Measurements from ENCODE around the gene TMBIM6. TPM values are rescaled to one million over a fixed set of nuclear protein-coding genes. Genes with fewer than 3 reads are reported as not detected.

The TMBIM6 gene
- total RNA-seq, 2 experiments from 2014 or later: 120 to 170 TPM

- H3K4me2 ChIP-seq (ENCODE audit: low read length): peak overlapping the region; percentile 20; the same call in 1 of the 2 replicates
- H2AFZ ChIP-seq (ENCODE audit: low read length): no peak overlapping the region
- intact Hi-C loops (cut with micrococcal nuclease; ENCODE audit: unreplicated experiment): loop anchor here (5.0 kb wide), 1 partner anchor 612 kb away; the partner anchor contains the start of gene TUBA1B
- peaks cover 37% of the 10 kb centered on the region for H3K4me1 ChIP-seq (ENCODE audit: insufficient read depth, low read length, poor library complexity, severe bottlenecking)
- CTCF ChIA-PET (ENCODE audit: unreplicated experiment): no interaction called here
- BruUV-seq (replicated peaks): no TSS peak
- DNase-seq (ENCODE audit: low spot score): no peak
- H3K27ac ChIP-seq (ENCODE audit: low read depth, low read length, poor library complexity, severe bottlenecking): no peak overlapping the region
- peaks cover 77% of the 10 kb centered on the region for H3K79me2 ChIP-seq (ENCODE audit: insufficient read depth, low read depth, low read length)
- no peaks in the 10 kb centered on the region for H3K9me3 ChIP-seq (ENCODE audit: low read length)
- H3K36me3 ChIP-seq (ENCODE audit: insufficient read depth, low read length): peaks cover 59% of the 10 kb centered on the region
- peaks cover 39% of the 10 kb centered on the region for H4K20me1 ChIP-seq (ENCODE audit: insufficient read depth, low read length)
- POLR2A ChIA-PET: no interaction called here
- no peak overlapping the region for H3K4me3 ChIP-seq (ENCODE audit: low read depth, low read length, poor library complexity, severe bottlenecking)
- TF ChIP-seq, protein P1, sequence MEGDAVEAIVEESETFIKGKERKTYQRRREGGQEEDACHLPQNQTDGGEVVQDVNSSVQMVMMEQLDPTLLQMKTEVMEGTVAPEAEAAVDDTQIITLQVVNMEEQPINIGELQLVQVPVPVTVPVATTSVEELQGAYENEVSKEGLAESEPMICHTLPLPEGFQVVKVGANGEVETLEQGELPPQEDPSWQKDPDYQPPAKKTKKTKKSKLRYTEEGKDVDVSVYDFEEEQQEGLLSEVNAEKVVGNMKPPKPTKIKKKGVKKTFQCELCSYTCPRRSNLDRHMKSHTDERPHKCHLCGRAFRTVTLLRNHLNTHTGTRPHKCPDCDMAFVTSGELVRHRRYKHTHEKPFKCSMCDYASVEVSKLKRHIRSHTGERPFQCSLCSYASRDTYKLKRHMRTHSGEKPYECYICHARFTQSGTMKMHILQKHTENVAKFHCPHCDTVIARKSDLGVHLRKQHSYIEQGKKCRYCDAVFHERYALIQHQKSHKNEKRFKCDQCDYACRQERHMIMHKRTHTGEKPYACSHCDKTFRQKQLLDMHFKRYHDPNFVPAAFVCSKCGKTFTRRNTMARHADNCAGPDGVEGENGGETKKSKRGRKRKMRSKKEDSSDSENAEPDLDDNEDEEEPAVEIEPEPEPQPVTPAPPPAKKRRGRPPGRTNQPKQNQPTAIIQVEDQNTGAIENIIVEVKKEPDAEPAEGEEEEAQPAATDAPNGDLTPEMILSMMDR (conservative IDR thresholded peaks at IDR 0.05; ENCODE audit: low read length): no peak
- TF ChIP-seq EZH2phosphoT487 (IDR thresholded peaks at IDR 0.05; ENCODE audit: borderline replicate concordance, low read depth, low read length): no peak
- no peaks in the 10 kb centered on the region for H3K9me2 ChIP-seq (ENCODE audit: insufficient read depth, low read length)
Measured at GRCh38 chr12:49744363-49744885, 3.1 kb downstream of the TMBIM6 start.

DNA sequence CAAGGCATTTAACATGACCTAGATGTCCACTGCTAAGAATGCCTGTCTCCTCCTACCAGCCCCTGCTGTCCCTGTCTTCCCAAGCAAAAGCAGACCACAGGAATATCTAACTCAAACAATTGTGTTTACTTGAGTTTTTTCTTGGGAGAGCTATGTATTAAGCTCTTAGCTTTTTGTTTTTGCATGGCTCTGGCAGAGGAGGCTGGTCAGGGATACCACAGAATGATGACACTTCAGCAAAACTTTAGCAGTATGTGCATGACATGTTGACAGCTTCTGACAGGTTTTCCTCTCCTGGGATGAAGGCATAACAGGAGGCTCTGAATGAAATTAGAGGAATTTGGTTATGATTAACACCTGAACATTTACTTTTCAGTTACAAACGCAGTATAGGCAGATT, 6.9 kb downstream of the TMBIM6 start:
- no peak overlapping the region for H2AFZ ChIP-seq (ENCODE audit: low read length)
- TF ChIP-seq, protein P1 (conservative IDR thresholded peaks at IDR 0.05; ENCODE audit: low read length): no peak
- TF ChIP-seq EZH2phosphoT487 (IDR thresholded peaks at IDR 0.05; ENCODE audit: borderline replicate concordance, low read depth, low read length): no peak
- H4K20me1 ChIP-seq (ENCODE audit: insufficient read depth, low read length): peaks cover 55% of the 10 kb centered on the region
- peaks cover 99% of the 10 kb centered on the region for H3K79me2 ChIP-seq (ENCODE audit: insufficient read depth, low read depth, low read length)
- DNase-seq (ENCODE audit: low spot score): no peak
- intact Hi-C loops (cut with micrococcal nuclease; ENCODE audit: unreplicated experiment): no loop called here
- H3K4me2 ChIP-seq (ENCODE audit: low read length): peak overlapping the region; percentile 24; the same call in 1 of the 2 replicates
- peaks cover 63% of the 10 kb centered on the region for H3K4me1 ChIP-seq (ENCODE audit: insufficient read depth, low read length, poor library complexity, severe bottlenecking)
- no peaks in the 10 kb centered on the region for H3K9me2 ChIP-seq (ENCODE audit: insufficient read depth, low read length)
- ChIA-PET POLR2A (interaction anchor here (1.0 to 1.6 kb wide), 5 partner anchors 10 to 94 kb away, joined by 3 to 8 read pairs (median 3); no protein-coding TSS in a partner anchor), CTCF (ENCODE audit: unreplicated experiment) (no interaction called here)
- H3K4me3 ChIP-seq (ENCODE audit: low read depth, low read length, poor library complexity, severe bottlenecking): no peak overlapping the region
- H3K36me3 ChIP-seq (ENCODE audit: insufficient read depth, low read length): peaks cover 93% of the 10 kb centered on the region
- H3K9me3 ChIP-seq (ENCODE audit: low read length): no peaks in the 10 kb centered on the region
- H3K27ac ChIP-seq (ENCODE audit: low read depth, low read length, poor library complexity, severe bottlenecking): no peak overlapping the region
- BruUV-seq (replicated peaks): no TSS peak

GRCh38 chr12:49748800-49749199, 7.4 kb downstream of the TMBIM6 start:
- H2AFZ ChIP-seq (ENCODE audit: low read length): no peak overlapping the region
- peaks cover 93% of the 10 kb centered on the region for H3K36me3 ChIP-seq (ENCODE audit: insufficient read depth, low read length)
- TF ChIP-seq, protein P1 (conservative IDR thresholded peaks at IDR 0.05; ENCODE audit: low read length): no peak
- TF ChIP-seq EZH2phosphoT487 (IDR thresholded peaks at IDR 0.05; ENCODE audit: borderline replicate concordance, low read depth, low read length): no peak
- peaks cover 98% of the 10 kb centered on the region for H3K79me2 ChIP-seq (ENCODE audit: insufficient read depth, low read depth, low read length)
- intact Hi-C loops (cut with micrococcal nuclease; ENCODE audit: unreplicated experiment): no loop called here
- POLR2A ChIA-PET: interaction anchor here (1.0 to 1.6 kb wide), 4 partner anchors 9 to 95 kb away, joined by 3 to 8 read pairs (median 4); no protein-coding TSS in a partner anchor
- no peak overlapping the region for H3K4me3 ChIP-seq (ENCODE audit: low read depth, low read length, poor library complexity, severe bottlenecking)
- CTCF ChIA-PET (ENCODE audit: unreplicated experiment): no interaction called here
- no peaks in the 10 kb centered on the region for H3K9me2 ChIP-seq (ENCODE audit: insufficient read depth, low read length)
- H3K4me2 ChIP-seq (ENCODE audit: low read length): no peak overlapping the region
- no peak for DNase-seq (ENCODE audit: low spot score)
- peaks cover 63% of the 10 kb centered on the region for H3K4me1 ChIP-seq (ENCODE audit: insufficient read depth, low read length, poor library complexity, severe bottlenecking)
- no TSS peak for BruUV-seq (replicated peaks)
- no peak overlapping the region for H3K27ac ChIP-seq (ENCODE audit: low read depth, low read length, poor library complexity, severe bottlenecking)
- peaks cover 55% of the 10 kb centered on the region for H4K20me1 ChIP-seq (ENCODE audit: insufficient read depth, low read length)
- H3K9me3 ChIP-seq (ENCODE audit: low read length): no peaks in the 10 kb centered on the region

All from OCI-LY7 (cell line).